ENCODE data around the gene CNTNAP2.

DNA sequence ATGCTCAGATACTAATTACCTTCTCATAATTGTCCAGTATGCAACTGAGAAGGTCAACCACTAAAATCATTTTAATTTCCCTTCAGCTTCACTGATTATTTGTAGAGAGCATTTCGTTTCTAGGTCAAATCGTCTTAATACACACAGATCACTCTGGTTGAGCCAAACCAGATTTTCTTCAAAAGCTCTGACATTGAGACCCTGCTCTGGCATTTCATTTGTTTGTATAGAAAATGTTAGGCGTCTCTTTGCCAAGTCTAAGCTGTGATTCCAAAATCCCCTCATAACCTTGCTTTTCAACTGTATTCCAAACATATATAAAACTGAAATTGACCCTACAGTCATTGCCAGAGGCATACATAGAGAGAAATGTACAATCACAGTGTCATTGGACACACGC, 520.0 kb downstream of the CNTNAP2 start:
- no peak for TF ChIP-seq GATA2 (IDR thresholded peaks at IDR 0.05; ENCODE audit: low read depth, low read length)
- no peak for TF ChIP-seq GATA3 (IDR thresholded peaks at IDR 0.05; ENCODE audit: low read depth, low read length)
